Measurements from ENCODE around the gene CCDC106. TPM values are rescaled to one million over a fixed set of nuclear protein-coding genes. Genes with fewer than 3 reads are reported as not detected.

CCDC106 gene
- total RNA-seq, 2 experiments from 2014 or later, result 8.8 to 11.2 TPM

- H3K4me3 Mint-ChIP-seq, result no peak overlapping the region
- no peak for DNase-seq
- H3K4me1 Mint-ChIP-seq (ENCODE audit: low read depth), result peaks cover 3% of the 10 kb centered on the region
- peaks cover 6% of the 10 kb centered on the region for H3K36me3 Mint-ChIP-seq (ENCODE audit: low read depth)
- TF ChIP-seq CTCF (IDR thresholded peaks at IDR 0.05), result no peak
- ChIA-PET CTCF (no interaction called here), POLR2A (interaction anchor here (0.5 kb wide), 1 partner anchor 289 kb away, joined by 3 read pairs; no protein-coding TSS in a partner anchor)
- ATAC-seq, result no peak
- H3K27me3 Mint-ChIP-seq, result no peaks in the 10 kb centered on the region
- no peak overlapping the region for H3K27ac Mint-ChIP-seq
- H3K9me3 Mint-ChIP-seq, result no peaks in the 10 kb centered on the region
- intact Hi-C loops (cut with micrococcal nuclease), result no loop called here
These were observed 43.8 kb downstream of the CCDC106 start for GRCh38 chr19:55691561-55692481.

DNA sequence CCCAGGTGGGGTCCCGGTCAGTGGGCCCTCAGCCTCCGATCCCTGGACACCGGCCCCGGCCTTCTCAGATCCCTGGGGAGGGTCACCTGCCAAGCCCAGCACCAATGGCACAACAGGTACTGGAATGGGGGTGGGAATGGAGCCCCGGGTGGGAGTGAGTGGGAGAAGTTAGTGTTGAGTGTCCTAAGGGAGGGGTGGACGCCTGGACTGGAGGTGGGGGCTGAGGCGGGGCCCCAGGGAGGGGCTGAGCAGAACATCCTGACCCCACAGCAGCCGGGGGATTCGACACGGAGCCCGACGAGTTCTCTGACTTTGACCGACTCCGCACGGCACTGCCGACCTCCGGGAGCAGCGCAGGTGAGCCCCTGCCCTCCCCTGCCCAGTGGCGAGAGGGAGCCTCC is 44.7 kb downstream of the CCDC106 start:
- Mint-ChIP-seq H3K4me3 (no peak overlapping the region), H3K27ac (no peak overlapping the region), H3K36me3 (ENCODE audit: low read depth) (peaks cover 6% of the 10 kb centered on the region), H3K27me3 (no peaks in the 10 kb centered on the region), H3K4me1 (ENCODE audit: low read depth) (no peaks in the 10 kb centered on the region), H3K9me3 (no peaks in the 10 kb centered on the region)
- ATAC-seq (no peak), DNase-seq (no peak)
- intact Hi-C loops (cut with micrococcal nuclease), result no loop called here
- POLR2A ChIA-PET, result no interaction called here
- TF ChIP-seq CTCF (IDR thresholded peaks at IDR 0.05), result no peak
- CTCF ChIA-PET, result no interaction called here

- Mint-ChIP-seq H3K27ac (no peak overlapping the region), H3K27me3 (no peaks in the 10 kb centered on the region), H3K36me3 (ENCODE audit: low read depth) (peaks cover 7% of the 10 kb centered on the region), H3K9me3 (no peaks in the 10 kb centered on the region), H3K4me1 (ENCODE audit: low read depth) (no peaks in the 10 kb centered on the region), H3K4me3 (no peak overlapping the region)
- DNase-seq (no peak), ATAC-seq (no peak)
- intact Hi-C loops (cut with micrococcal nuclease), result no loop called here
- no peak for TF ChIP-seq CTCF (IDR thresholded peaks at IDR 0.05)
- ChIA-PET POLR2A (no interaction called here), CTCF (no interaction called here)
These were observed 45.4 kb downstream of the CCDC106 start for GRCh38 chr19:55693336-55693974.

DNA sequence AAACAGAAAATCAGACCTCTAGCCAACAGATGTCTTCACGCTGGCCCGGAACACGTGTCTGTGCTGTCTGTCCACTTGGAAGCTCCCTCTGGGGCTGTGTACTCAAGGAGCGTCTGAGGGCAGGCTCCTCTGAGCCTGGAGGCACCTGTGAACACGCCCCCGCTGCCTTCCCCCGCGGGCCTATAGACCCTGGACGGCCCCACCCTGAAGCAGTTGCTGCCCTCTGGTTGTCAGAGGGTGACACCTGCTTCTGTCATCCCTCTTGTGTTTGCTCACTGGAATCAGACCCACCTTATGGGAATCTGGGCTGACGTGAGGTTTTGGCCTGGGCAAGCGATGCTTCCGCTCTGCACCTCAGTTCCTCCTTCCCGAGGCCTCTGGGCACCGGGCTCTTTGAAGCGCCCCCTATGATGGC is 46.2 kb downstream of the CCDC106 start:
- no peak for DNase-seq
- TF ChIP-seq CTCF (IDR thresholded peaks at IDR 0.05), result no peak
- no peak overlapping the region for H3K27ac Mint-ChIP-seq
- no peaks in the 10 kb centered on the region for H3K27me3 Mint-ChIP-seq
- H3K9me3 Mint-ChIP-seq, result no peaks in the 10 kb centered on the region
- intact Hi-C loops (cut with micrococcal nuclease), result no loop called here
- ChIA-PET POLR2A (no interaction called here), CTCF (no interaction called here)
- ATAC-seq, result no peak
- H3K36me3 Mint-ChIP-seq (ENCODE audit: low read depth), result peaks cover 12% of the 10 kb centered on the region
- no peaks in the 10 kb centered on the region for H3K4me1 Mint-ChIP-seq (ENCODE audit: low read depth)
- no peak overlapping the region for H3K4me3 Mint-ChIP-seq
